HG03039 (cell line): ENCODE data around the gene ESRP2.

Source experiments
- ATAC-seq: cut with Tn5 transposase; IDR thresholded peaks from one replicate; pipeline ENCODE4 v1.9.1; 2021; ENCODE audit warnings: mild to moderate bottlenecking, moderate library complexity; ENCODE audit not compliant: unreplicated experiment

ESRP2 gene

GRCh38 chr16:68223072-68223471 lies 12.9 kb downstream of the ESRP2 start:
- no peak for ATAC-seq

- no peak for ATAC-seq
Observed at GRCh38 chr16:68219725-68220351, 16.1 kb downstream of the ESRP2 start.

GRCh38 chr16:68217506-68217905 lies 18.4 kb downstream of the ESRP2 start:
- ATAC-seq: no peak

GRCh38 chr16:68216240-68216639 lies 19.7 kb downstream of the ESRP2 start:
- no peak for ATAC-seq

- no peak for ATAC-seq
Observed at GRCh38 chr16:68215302-68215701, 20.6 kb downstream of the ESRP2 start.

- ATAC-seq: no peak
Observed at GRCh38 chr16:68214726-68215125, 21.2 kb downstream of the ESRP2 start.

- no peak for ATAC-seq
Observed at GRCh38 chr16:68206245-68206644, 29.7 kb downstream of the ESRP2 start.

- no peak for ATAC-seq
Observed at GRCh38 chr16:68202091-68202519, 33.8 kb downstream of the ESRP2 start.

GRCh38 chr16:68200088-68200783 lies 35.7 kb downstream of the ESRP2 start:
- ATAC-seq: no peak

GRCh38 chr16:68197250-68197649 lies 38.7 kb downstream of the ESRP2 start:
- ATAC-seq: no peak

- no peak for ATAC-seq
Observed at GRCh38 chr16:68194251-68194650, 41.7 kb downstream of the ESRP2 start.

- ATAC-seq: no peak
Observed at GRCh38 chr16:68190736-68191510, 45.0 kb downstream of the ESRP2 start.

- ATAC-seq: no peak
Observed at GRCh38 chr16:68190081-68190480, 45.8 kb downstream of the ESRP2 start.

- ATAC-seq: no peak
Observed at GRCh38 chr16:68188170-68188569, 47.8 kb downstream of the ESRP2 start.

- no peak for ATAC-seq
Observed at GRCh38 chr16:68187505-68187904, 48.4 kb downstream of the ESRP2 start.

GRCh38 chr16:68186877-68187276 lies 49.0 kb downstream of the ESRP2 start:
- ATAC-seq: no peak

- ATAC-seq: no peak
Observed at GRCh38 chr16:68183046-68183445, 52.9 kb downstream of the ESRP2 start.

- no peak for ATAC-seq
Observed at GRCh38 chr16:68179855-68180254, 56.1 kb downstream of the ESRP2 start.

GRCh38 chr16:68179196-68179795 lies 56.6 kb downstream of the ESRP2 start:
- ATAC-seq: no peak
